NCI-H1417 (cell line): ENCODE data around the gene PRRT1B.

Experiments used
- DNase-seq, 3 experiments: peaks; one replicate each; lab custom pipeline; 2025; lab: John Stamatoyannopoulos, UW

The PRRT1B gene

GRCh38 chr9:131597246-131597645 lies 51.9 kb downstream of the PRRT1B start:
- DNase-seq = no peak

GRCh38 chr9:131598121-131598520 lies 52.8 kb downstream of the PRRT1B start:
- DNase-seq = no peak

- no peak for DNase-seq
Observed at GRCh38 chr9:131601683-131602181, 56.4 kb downstream of the PRRT1B start.

- no peak for DNase-seq
Observed at GRCh38 chr9:131603199-131603598, 57.9 kb downstream of the PRRT1B start.

- DNase-seq = no peak
Observed at GRCh38 chr9:131603711-131604439, 58.6 kb downstream of the PRRT1B start.

- no peak for DNase-seq
Observed at GRCh38 chr9:131605770-131606590, 60.7 kb downstream of the PRRT1B start.

GRCh38 chr9:131606896-131607567 lies 61.7 kb downstream of the PRRT1B start:
- no peak for DNase-seq

- DNase-seq = no peak
Observed at GRCh38 chr9:131607591-131607990, 62.3 kb downstream of the PRRT1B start.

- no peak for DNase-seq
Observed at GRCh38 chr9:131608493-131609037, 63.2 kb downstream of the PRRT1B start.
